ENCODE data around the gene ZNF304.
"Not testable (repeated sequence)": the region's sequence is repeated elsewhere in the genome, so short reads cannot be mapped to it uniquely, and the experiment has no call there.

Gene ZNF304

GRCh38 chr19:57374179-57374578, 23.1 kb downstream of the ZNF304 start:
- no peak overlapping the region for H3K27ac ChIP-seq (replicated peaks)
- TF ChIP-seq, protein P1, sequence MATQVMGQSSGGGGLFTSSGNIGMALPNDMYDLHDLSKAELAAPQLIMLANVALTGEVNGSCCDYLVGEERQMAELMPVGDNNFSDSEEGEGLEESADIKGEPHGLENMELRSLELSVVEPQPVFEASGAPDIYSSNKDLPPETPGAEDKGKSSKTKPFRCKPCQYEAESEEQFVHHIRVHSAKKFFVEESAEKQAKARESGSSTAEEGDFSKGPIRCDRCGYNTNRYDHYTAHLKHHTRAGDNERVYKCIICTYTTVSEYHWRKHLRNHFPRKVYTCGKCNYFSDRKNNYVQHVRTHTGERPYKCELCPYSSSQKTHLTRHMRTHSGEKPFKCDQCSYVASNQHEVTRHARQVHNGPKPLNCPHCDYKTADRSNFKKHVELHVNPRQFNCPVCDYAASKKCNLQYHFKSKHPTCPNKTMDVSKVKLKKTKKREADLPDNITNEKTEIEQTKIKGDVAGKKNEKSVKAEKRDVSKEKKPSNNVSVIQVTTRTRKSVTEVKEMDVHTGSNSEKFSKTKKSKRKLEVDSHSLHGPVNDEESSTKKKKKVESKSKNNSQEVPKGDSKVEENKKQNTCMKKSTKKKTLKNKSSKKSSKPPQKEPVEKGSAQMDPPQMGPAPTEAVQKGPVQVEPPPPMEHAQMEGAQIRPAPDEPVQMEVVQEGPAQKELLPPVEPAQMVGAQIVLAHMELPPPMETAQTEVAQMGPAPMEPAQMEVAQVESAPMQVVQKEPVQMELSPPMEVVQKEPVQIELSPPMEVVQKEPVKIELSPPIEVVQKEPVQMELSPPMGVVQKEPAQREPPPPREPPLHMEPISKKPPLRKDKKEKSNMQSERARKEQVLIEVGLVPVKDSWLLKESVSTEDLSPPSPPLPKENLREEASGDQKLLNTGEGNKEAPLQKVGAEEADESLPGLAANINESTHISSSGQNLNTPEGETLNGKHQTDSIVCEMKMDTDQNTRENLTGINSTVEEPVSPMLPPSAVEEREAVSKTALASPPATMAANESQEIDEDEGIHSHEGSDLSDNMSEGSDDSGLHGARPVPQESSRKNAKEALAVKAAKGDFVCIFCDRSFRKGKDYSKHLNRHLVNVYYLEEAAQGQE (IDR thresholded peaks at IDR 0.05; ENCODE audit: insufficient replicate concordance, low read depth): no peak
- TF ChIP-seq SPI1 (IDR thresholded peaks at IDR 0.05; ENCODE audit: borderline replicate concordance, low read depth): no peak
- DNase-seq (ENCODE audit: low read depth in 1 of 2, low spot score in 1 of 2): no peak
- H3K27me3 ChIP-seq (ENCODE audit: insufficient read depth, poor library complexity, severe bottlenecking): no peaks in the 10 kb centered on the region
- H3K4me3 ChIP-seq (replicated peaks; ENCODE audit: insufficient read depth, low read length): no peak overlapping the region

DNA sequence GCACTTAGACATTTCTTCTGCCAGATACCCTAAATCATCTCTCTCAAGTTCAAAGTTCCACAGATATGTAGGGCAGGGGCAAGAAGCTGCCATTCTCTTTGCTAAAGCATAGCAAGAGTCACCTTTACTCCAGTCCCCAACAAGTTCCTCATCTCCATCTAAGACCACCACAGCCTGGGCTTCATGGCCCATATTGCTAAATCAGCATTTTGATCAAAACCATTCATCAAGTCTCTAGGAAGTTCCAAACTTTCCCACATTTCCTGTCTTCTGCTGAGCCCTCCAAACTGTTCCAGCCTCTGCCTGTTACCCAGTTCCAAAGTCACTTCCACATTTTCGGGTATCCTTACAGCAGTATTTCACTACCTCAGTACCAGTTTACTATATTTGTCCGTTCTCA, 23.6 kb downstream of the ZNF304 start:
- H3K27ac ChIP-seq (replicated peaks); H3K27me3 ChIP-seq (ENCODE audit: insufficient read depth, poor library complexity, severe bottlenecking); DNase-seq (ENCODE audit: low read depth in 1 of 2, low spot score in 1 of 2); H3K4me3 ChIP-seq (replicated peaks; ENCODE audit: insufficient read depth, low read length): not testable (repeated sequence)

- no peak for TF ChIP-seq POLR2AphosphoS5 (IDR thresholded peaks at IDR 0.05; ENCODE audit: low read depth)
- no peak for TF ChIP-seq SPI1 (IDR thresholded peaks at IDR 0.05; ENCODE audit: borderline replicate concordance, low read depth)
- TF ChIP-seq, protein P1 (IDR thresholded peaks at IDR 0.05; ENCODE audit: insufficient replicate concordance, low read depth): no peak
- TF ChIP-seq, protein P2, sequence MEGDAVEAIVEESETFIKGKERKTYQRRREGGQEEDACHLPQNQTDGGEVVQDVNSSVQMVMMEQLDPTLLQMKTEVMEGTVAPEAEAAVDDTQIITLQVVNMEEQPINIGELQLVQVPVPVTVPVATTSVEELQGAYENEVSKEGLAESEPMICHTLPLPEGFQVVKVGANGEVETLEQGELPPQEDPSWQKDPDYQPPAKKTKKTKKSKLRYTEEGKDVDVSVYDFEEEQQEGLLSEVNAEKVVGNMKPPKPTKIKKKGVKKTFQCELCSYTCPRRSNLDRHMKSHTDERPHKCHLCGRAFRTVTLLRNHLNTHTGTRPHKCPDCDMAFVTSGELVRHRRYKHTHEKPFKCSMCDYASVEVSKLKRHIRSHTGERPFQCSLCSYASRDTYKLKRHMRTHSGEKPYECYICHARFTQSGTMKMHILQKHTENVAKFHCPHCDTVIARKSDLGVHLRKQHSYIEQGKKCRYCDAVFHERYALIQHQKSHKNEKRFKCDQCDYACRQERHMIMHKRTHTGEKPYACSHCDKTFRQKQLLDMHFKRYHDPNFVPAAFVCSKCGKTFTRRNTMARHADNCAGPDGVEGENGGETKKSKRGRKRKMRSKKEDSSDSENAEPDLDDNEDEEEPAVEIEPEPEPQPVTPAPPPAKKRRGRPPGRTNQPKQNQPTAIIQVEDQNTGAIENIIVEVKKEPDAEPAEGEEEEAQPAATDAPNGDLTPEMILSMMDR (IDR thresholded peaks at IDR 0.05; ENCODE audit: insufficient read depth, low read length): no peak
- no peak for TF ChIP-seq GABPA (IDR thresholded peaks at IDR 0.05; ENCODE audit: low read depth)
- Histone ChIP-seq H3K27ac (replicated peaks) (no peak overlapping the region), H3K27me3 (ENCODE audit: insufficient read depth, poor library complexity, severe bottlenecking) (no peaks in the 10 kb centered on the region), H3K4me3 (replicated peaks; ENCODE audit: insufficient read depth, low read length) (no peak overlapping the region)
- no peak for DNase-seq (ENCODE audit: low read depth in 1 of 2, low spot score in 1 of 2)
Observed at GRCh38 chr19:57376151-57376550, 25.1 kb downstream of the ZNF304 start.

DNA sequence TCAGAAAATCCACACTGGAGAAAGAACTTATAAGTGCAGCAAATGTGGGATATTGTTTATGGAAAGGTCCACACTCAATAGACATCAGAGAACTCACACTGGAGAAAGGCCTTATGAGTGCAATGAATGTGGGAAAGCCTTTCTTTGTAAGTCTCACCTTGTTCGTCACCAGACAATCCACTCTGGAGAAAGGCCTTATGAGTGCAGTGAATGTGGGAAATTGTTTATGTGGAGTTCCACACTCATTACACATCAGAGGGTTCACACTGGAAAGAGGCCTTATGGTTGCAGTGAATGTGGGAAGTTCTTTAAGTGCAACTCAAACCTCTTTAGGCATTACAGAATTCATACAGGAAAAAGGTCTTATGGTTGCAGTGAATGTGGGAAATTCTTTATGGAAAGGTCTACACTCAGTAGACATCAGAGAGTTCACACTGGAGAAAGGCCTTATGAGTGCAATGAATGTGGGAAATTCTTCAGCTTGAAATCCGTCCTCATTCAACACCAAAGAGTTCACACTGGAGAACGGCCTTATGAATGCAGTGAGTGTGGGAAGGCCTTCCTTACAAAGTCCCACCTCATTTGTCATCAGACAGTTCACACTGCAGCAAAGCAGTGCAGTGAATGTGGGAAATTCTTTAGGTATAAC, 26.6 kb downstream of the ZNF304 start:
- TF ChIP-seq POLR2AphosphoS5 (IDR thresholded peaks at IDR 0.05; ENCODE audit: low read depth) (no peak), SPI1 (IDR thresholded peaks at IDR 0.05; ENCODE audit: borderline replicate concordance, low read depth) (no peak), GABPA (IDR thresholded peaks at IDR 0.05; ENCODE audit: low read depth) (no peak)
- TF ChIP-seq, protein P1 (IDR thresholded peaks at IDR 0.05; ENCODE audit: insufficient replicate concordance, low read depth): no peak
- TF ChIP-seq, protein P2 (IDR thresholded peaks at IDR 0.05; ENCODE audit: insufficient read depth, low read length): no peak
- H3K4me3 ChIP-seq (replicated peaks; ENCODE audit: insufficient read depth, low read length): no peak overlapping the region
- no peaks in the 10 kb centered on the region for H3K27me3 ChIP-seq (ENCODE audit: insufficient read depth, poor library complexity, severe bottlenecking)
- no peak for DNase-seq (ENCODE audit: low read depth in 1 of 2, low spot score in 1 of 2)
- H3K27ac ChIP-seq (replicated peaks): no peak overlapping the region

Measured in HL-60 (cell line).